ENCODE measurements around the gene NBDY.

NBDY gene

GRCh38 chrX:56785442-56785841 lies 56.4 kb downstream of the NBDY start:
- Histone ChIP-seq H3K27ac (ENCODE audit: low read depth in 2 of 2, low read length in 2 of 2) (no peak overlapping the region), H3K4me1 (ENCODE audit: control insufficient read depth in 2 of 2, insufficient read depth in 2 of 2, low read length in 2 of 2) (peaks cover 0 to 4% of the 10 kb centered on the region in 2 donors), H3K9ac (ENCODE audit: low read depth in 1 of 2, low read length in 2 of 2) (no peak overlapping the region), H3K4me3 (ENCODE audit: low read length in 2 of 2) (no peak overlapping the region), H3K27me3 (ENCODE audit: control insufficient read depth in 2 of 2, insufficient read depth in 2 of 2, low read length in 2 of 2) (no peaks in the 10 kb centered on the region), H3K9me3 (ENCODE audit: control insufficient read depth in 2 of 2, low read length in 2 of 2) (no peaks in the 10 kb centered on the region), H3K36me3 (ENCODE audit: control insufficient read depth in 2 of 2, insufficient read depth in 2 of 2, low read length in 2 of 2) (peaks cover 0 to 6% of the 10 kb centered on the region in 2 donors)

GRCh38 chrX:56786889-56787733 lies 58.1 kb downstream of the NBDY start:
- peaks cover 0 to 6% of the 10 kb centered on the region in 2 donors for H3K36me3 ChIP-seq (ENCODE audit: control insufficient read depth in 2 of 2, insufficient read depth in 2 of 2, low read length in 2 of 2)
- H3K27ac ChIP-seq (ENCODE audit: low read depth in 2 of 2, low read length in 2 of 2) = no peak overlapping the region
- H3K9me3 ChIP-seq (ENCODE audit: control insufficient read depth in 2 of 2, low read length in 2 of 2) = no peaks in the 10 kb centered on the region
- H3K9ac ChIP-seq (ENCODE audit: low read depth in 1 of 2, low read length in 2 of 2) = no peak overlapping the region
- peaks cover 0 to 4% of the 10 kb centered on the region in 2 donors for H3K4me1 ChIP-seq (ENCODE audit: control insufficient read depth in 2 of 2, insufficient read depth in 2 of 2, low read length in 2 of 2)
- no peak overlapping the region for H3K4me3 ChIP-seq (ENCODE audit: low read length in 2 of 2)
- no peaks in the 10 kb centered on the region for H3K27me3 ChIP-seq (ENCODE audit: control insufficient read depth in 2 of 2, insufficient read depth in 2 of 2, low read length in 2 of 2)

- no peak overlapping the region for H3K9ac ChIP-seq (ENCODE audit: low read depth in 1 of 2, low read length in 2 of 2)
- H3K36me3 ChIP-seq (ENCODE audit: control insufficient read depth in 2 of 2, insufficient read depth in 2 of 2, low read length in 2 of 2) = peaks cover 0 to 6% of the 10 kb centered on the region in 2 donors
- H3K27me3 ChIP-seq (ENCODE audit: control insufficient read depth in 2 of 2, insufficient read depth in 2 of 2, low read length in 2 of 2) = no peaks in the 10 kb centered on the region
- no peaks in the 10 kb centered on the region for H3K9me3 ChIP-seq (ENCODE audit: control insufficient read depth in 2 of 2, low read length in 2 of 2)
- no peak overlapping the region for H3K4me3 ChIP-seq (ENCODE audit: low read length in 2 of 2)
- H3K4me1 ChIP-seq (ENCODE audit: control insufficient read depth in 2 of 2, insufficient read depth in 2 of 2, low read length in 2 of 2) = peaks cover 0 to 4% of the 10 kb centered on the region in 2 donors
- no peak overlapping the region for H3K27ac ChIP-seq (ENCODE audit: low read depth in 2 of 2, low read length in 2 of 2)
Measured at GRCh38 chrX:56787734-56788152, 58.7 kb downstream of the NBDY start.

GRCh38 chrX:56788229-56788628 lies 59.2 kb downstream of the NBDY start:
- Histone ChIP-seq H3K4me3 (ENCODE audit: low read length in 2 of 2) (no peak overlapping the region), H3K9me3 (ENCODE audit: control insufficient read depth in 2 of 2, low read length in 2 of 2) (no peaks in the 10 kb centered on the region), H3K27ac (ENCODE audit: low read depth in 2 of 2, low read length in 2 of 2) (peak overlapping the region in 1 of 2 donors; percentile 32), H3K36me3 (ENCODE audit: control insufficient read depth in 2 of 2, insufficient read depth in 2 of 2, low read length in 2 of 2) (peaks cover 0 to 6% of the 10 kb centered on the region in 2 donors), H3K4me1 (ENCODE audit: control insufficient read depth in 2 of 2, insufficient read depth in 2 of 2, low read length in 2 of 2) (no peaks in the 10 kb centered on the region), H3K9ac (ENCODE audit: low read depth in 1 of 2, low read length in 2 of 2) (no peak overlapping the region), H3K27me3 (ENCODE audit: control insufficient read depth in 2 of 2, insufficient read depth in 2 of 2, low read length in 2 of 2) (no peaks in the 10 kb centered on the region)

- Histone ChIP-seq H3K9ac (ENCODE audit: low read depth in 1 of 2, low read length in 2 of 2) (no peak overlapping the region), H3K4me1 (ENCODE audit: control insufficient read depth in 2 of 2, insufficient read depth in 2 of 2, low read length in 2 of 2) (no peaks in the 10 kb centered on the region), H3K27ac (ENCODE audit: low read depth in 2 of 2, low read length in 2 of 2) (peak overlapping the region in 1 of 2 donors; percentile 32), H3K4me3 (ENCODE audit: low read length in 2 of 2) (peak overlapping the region in 1 of 2 donors; percentile 41), H3K36me3 (ENCODE audit: control insufficient read depth in 2 of 2, insufficient read depth in 2 of 2, low read length in 2 of 2) (peaks cover 0 to 4% of the 10 kb centered on the region in 2 donors), H3K9me3 (ENCODE audit: control insufficient read depth in 2 of 2, low read length in 2 of 2) (no peaks in the 10 kb centered on the region), H3K27me3 (ENCODE audit: control insufficient read depth in 2 of 2, insufficient read depth in 2 of 2, low read length in 2 of 2) (no peaks in the 10 kb centered on the region)
Measured at GRCh38 chrX:56788717-56789122, 59.7 kb downstream of the NBDY start.

- Histone ChIP-seq H3K9me3 (ENCODE audit: control insufficient read depth in 2 of 2, low read length in 2 of 2) (no peaks in the 10 kb centered on the region), H3K9ac (ENCODE audit: low read depth in 1 of 2, low read length in 2 of 2) (no peak overlapping the region), H3K27me3 (ENCODE audit: control insufficient read depth in 2 of 2, insufficient read depth in 2 of 2, low read length in 2 of 2) (no peaks in the 10 kb centered on the region), H3K4me1 (ENCODE audit: control insufficient read depth in 2 of 2, insufficient read depth in 2 of 2, low read length in 2 of 2) (no peaks in the 10 kb centered on the region), H3K36me3 (ENCODE audit: control insufficient read depth in 2 of 2, insufficient read depth in 2 of 2, low read length in 2 of 2) (peaks cover 0 to 4% of the 10 kb centered on the region in 2 donors), H3K27ac (ENCODE audit: low read depth in 2 of 2, low read length in 2 of 2) (no peak overlapping the region), H3K4me3 (ENCODE audit: low read length in 2 of 2) (no peak overlapping the region)
Measured at GRCh38 chrX:56789518-56790070, 60.6 kb downstream of the NBDY start.

GRCh38 chrX:56790778-56791177 lies 61.7 kb downstream of the NBDY start:
- Histone ChIP-seq H3K9ac (ENCODE audit: low read depth in 1 of 2, low read length in 2 of 2) (no peak overlapping the region), H3K4me3 (ENCODE audit: low read length in 2 of 2) (no peak overlapping the region), H3K9me3 (ENCODE audit: control insufficient read depth in 2 of 2, low read length in 2 of 2) (no peaks in the 10 kb centered on the region), H3K4me1 (ENCODE audit: control insufficient read depth in 2 of 2, insufficient read depth in 2 of 2, low read length in 2 of 2) (no peaks in the 10 kb centered on the region), H3K27ac (ENCODE audit: low read depth in 2 of 2, low read length in 2 of 2) (no peak overlapping the region), H3K27me3 (ENCODE audit: control insufficient read depth in 2 of 2, insufficient read depth in 2 of 2, low read length in 2 of 2) (no peaks in the 10 kb centered on the region), H3K36me3 (ENCODE audit: control insufficient read depth in 2 of 2, insufficient read depth in 2 of 2, low read length in 2 of 2) (peaks cover 0 to 4% of the 10 kb centered on the region in 2 donors)

- no peaks in the 10 kb centered on the region for H3K27me3 ChIP-seq (ENCODE audit: control insufficient read depth in 2 of 2, insufficient read depth in 2 of 2, low read length in 2 of 2)
- no peak overlapping the region for H3K27ac ChIP-seq (ENCODE audit: low read depth in 2 of 2, low read length in 2 of 2)
- no peak overlapping the region for H3K9ac ChIP-seq (ENCODE audit: low read depth in 1 of 2, low read length in 2 of 2)
- H3K4me1 ChIP-seq (ENCODE audit: control insufficient read depth in 2 of 2, insufficient read depth in 2 of 2, low read length in 2 of 2) = no peaks in the 10 kb centered on the region
- H3K36me3 ChIP-seq (ENCODE audit: control insufficient read depth in 2 of 2, insufficient read depth in 2 of 2, low read length in 2 of 2) = peaks cover 0 to 4% of the 10 kb centered on the region in 2 donors
- no peak overlapping the region for H3K4me3 ChIP-seq (ENCODE audit: low read length in 2 of 2)
- H3K9me3 ChIP-seq (ENCODE audit: control insufficient read depth in 2 of 2, low read length in 2 of 2) = no peaks in the 10 kb centered on the region
Measured at GRCh38 chrX:56791456-56791855, 62.4 kb downstream of the NBDY start.

GRCh38 chrX:56792270-56793111 lies 63.4 kb downstream of the NBDY start:
- Histone ChIP-seq H3K27ac (ENCODE audit: low read depth in 2 of 2, low read length in 2 of 2) (no peak overlapping the region), H3K36me3 (ENCODE audit: control insufficient read depth in 2 of 2, insufficient read depth in 2 of 2, low read length in 2 of 2) (no peaks in the 10 kb centered on the region), H3K4me1 (ENCODE audit: control insufficient read depth in 2 of 2, insufficient read depth in 2 of 2, low read length in 2 of 2) (no peaks in the 10 kb centered on the region), H3K9ac (ENCODE audit: low read depth in 1 of 2, low read length in 2 of 2) (no peak overlapping the region), H3K27me3 (ENCODE audit: control insufficient read depth in 2 of 2, insufficient read depth in 2 of 2, low read length in 2 of 2) (no peaks in the 10 kb centered on the region), H3K4me3 (ENCODE audit: low read length in 2 of 2) (no peak overlapping the region), H3K9me3 (ENCODE audit: control insufficient read depth in 2 of 2, low read length in 2 of 2) (no peaks in the 10 kb centered on the region)

GRCh38 chrX:56793112-56793430 lies 64.0 kb downstream of the NBDY start:
- Histone ChIP-seq H3K9ac (ENCODE audit: low read depth in 1 of 2, low read length in 2 of 2) (no peak overlapping the region), H3K27me3 (ENCODE audit: control insufficient read depth in 2 of 2, insufficient read depth in 2 of 2, low read length in 2 of 2) (no peaks in the 10 kb centered on the region), H3K9me3 (ENCODE audit: control insufficient read depth in 2 of 2, low read length in 2 of 2) (no peaks in the 10 kb centered on the region), H3K36me3 (ENCODE audit: control insufficient read depth in 2 of 2, insufficient read depth in 2 of 2, low read length in 2 of 2) (no peaks in the 10 kb centered on the region), H3K4me1 (ENCODE audit: control insufficient read depth in 2 of 2, insufficient read depth in 2 of 2, low read length in 2 of 2) (no peaks in the 10 kb centered on the region), H3K27ac (ENCODE audit: low read depth in 2 of 2, low read length in 2 of 2) (no peak overlapping the region), H3K4me3 (ENCODE audit: low read length in 2 of 2) (no peak overlapping the region)
